Measurements from ENCODE around the gene MOV10L1.
"Not testable (repeated sequence)": the region's sequence is repeated elsewhere in the genome, so short reads cannot be mapped to it uniquely, and the experiment has no call there.

The MOV10L1 gene

DNA sequence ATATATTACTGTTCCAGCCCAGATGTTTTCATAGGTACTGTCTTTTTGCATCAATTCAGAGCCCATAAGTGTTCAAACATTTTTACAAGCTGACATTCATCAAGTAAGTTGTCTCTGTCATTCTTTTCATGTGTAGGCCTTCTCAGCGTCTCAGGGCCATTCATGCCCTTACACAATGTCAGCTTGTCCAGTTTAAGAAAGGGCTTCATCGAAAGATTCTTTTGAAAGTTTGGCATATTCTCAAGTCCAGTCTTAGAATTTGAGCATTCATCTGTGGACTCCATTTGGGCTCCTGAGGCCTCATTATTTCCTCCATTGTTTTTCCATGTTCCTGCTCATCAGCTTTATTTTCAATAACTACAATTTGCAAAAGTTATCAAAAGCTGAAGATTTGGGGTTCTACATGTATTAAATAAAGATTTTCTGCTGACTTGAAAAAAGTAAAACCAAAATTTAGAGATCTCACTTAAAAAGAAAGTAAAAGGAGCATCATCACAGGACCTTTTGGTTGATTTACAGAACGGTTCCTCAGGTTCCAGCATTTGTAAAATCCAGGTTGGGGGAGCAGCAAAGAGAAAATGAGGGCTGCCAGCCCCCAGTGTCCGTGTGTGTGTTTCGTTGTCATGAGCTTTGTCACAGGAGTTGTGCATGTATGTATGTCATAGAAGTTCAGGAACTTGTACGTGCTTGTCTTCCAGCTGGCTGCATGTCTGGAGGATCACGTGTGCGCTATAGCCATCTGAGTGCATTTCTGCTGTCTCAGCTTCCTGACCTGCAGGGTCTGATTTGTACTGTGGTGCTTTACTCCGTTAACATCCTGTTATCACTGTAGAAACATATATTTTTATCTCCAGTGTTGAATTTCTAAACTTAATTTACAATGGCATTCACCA is 15.6 kb downstream of the MOV10L1 start:
- peak; percentile 61 for DNase-seq

DNA sequence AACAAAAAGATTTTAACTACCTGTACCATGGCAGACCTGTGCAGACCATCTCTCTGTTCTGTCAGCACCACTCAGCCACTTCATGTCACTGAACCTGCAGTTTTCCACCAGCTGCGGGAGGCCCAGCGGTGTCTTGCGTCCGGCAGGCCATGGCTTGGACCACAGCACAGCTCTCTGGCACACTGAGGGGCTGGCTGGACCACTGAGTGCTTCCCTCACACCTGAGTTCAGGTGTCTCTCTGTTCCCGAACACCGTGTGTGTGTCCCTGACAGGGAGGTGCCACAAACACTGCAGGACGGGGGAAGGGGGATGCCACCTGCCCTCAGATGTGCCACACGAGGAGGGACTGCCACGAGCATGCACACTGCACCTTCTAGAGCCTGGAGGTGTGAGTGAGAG is 17.7 kb downstream of the MOV10L1 start:
- DNase-seq = no peak

DNA sequence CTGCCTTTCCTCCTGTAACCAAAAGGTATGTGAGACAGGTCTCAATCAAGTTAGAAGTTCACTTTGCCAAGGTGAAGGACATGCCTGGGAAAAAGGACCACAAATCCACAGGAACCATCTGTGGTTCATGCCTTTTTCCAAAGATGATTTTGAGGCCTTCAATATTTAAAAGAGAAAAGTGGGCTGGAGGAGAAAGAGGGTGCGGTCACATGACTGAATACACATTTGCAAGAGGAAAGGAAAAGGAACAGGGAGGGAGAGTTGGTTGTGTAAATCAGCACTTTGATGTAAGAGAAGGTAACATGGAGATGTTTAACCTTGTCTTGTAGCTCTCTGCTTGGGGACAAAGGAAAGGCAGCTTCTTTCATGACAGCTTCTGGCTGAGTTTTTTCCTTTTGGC is 21.2 kb downstream of the MOV10L1 start:
- no peak for DNase-seq

DNA sequence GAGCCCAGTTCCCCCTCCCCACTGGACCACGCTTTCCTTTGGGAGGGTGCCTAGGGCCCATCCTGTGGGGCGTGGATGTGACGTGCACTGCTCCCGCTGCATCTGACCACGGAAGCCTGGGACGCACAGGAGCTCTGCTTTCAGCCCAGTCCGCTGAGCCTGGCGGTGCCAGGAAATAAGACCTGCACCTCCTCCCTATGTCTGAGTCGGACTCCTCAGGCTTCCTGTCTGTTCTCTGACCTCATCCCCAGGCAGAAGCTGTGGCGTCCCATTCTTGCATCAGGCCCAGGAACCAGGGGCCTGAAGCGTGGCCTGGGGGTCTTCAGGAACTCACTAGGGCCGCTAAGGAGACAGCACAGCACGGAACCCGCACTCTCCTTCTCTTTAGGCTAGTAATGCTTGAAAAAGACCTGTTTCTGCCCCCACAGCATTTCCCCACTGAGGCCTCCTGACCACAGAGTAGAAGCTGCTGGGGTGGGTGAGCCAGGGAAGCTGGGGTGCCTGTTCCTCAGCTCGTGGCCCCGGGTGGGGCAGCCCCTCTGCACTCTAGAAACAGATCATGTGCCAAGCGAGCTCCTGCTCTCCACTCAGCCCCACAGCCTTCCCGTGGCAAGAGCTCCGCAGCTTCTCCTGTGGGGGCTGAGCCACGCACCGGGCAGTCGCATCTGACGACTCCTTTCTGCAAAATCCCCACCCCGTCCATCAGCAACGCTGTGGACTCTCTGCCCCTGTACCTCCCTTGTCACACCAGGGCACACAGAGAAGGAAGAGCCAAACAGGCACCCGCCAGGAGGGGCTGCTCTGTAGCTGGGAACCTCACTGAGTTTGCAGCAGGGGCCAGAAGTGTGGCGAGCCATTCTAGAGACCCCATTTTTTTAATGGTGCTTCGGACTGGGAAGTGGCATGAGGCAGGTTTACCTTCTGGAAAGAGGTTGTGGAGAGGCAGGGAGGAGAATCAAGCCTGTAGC is 22.6 kb downstream of the MOV10L1 start:
- peak; percentile 77 for DNase-seq

GRCh38 chr22:50114221-50115021 is 24.6 kb downstream of the MOV10L1 start:
- peak; percentile 80 for DNase-seq

DNA sequence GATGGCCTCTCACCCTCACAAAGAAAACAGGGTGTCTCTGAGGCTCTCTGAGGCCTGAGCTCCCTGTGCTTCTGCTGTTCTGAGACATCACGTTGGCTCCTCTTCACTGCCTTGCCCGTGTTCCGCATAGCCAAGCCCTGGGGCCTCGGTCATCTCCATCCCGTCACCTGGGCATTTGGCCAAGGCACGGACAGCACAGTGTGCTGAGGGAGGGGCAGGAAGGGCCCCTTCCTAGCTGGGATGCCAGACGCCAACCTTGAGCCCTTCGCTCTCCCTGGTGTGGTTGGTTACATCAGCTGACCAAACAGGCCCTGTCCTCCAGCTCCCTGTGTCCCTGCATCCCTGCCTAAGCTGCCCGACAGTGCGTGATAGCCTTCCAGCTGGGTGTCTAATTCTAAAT is 25.9 kb downstream of the MOV10L1 start:
- no peak for DNase-seq

DNA sequence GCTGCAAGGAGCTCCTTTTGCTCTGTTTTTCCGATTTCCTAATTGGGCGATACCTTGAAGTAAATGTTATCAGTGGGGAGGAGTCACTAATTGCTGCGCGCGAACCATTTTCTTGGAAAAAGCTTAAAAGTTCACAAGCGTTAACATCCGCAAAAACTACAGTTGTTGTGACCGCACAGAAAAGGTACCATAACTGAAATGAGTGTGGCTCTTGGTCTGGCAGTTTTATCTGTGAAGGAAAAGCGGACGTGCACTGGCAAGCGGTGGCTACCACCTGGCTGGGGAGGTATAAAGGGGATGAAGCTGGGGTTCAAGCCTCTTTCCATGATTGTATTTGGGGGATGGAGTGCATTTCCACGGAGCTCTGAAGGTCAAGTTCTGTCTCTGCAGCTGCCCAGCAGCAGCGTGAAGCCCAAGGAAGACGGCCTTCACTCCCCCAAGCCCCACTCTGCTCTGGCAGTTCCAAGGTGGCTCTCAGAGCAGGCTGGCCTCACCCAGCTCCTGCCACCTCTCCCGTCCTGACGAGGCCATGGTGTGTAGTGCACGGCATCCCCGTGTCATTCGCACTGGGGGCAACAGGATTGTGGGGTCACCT is 27.5 kb downstream of the MOV10L1 start:
- DNase-seq = no peak

DNA sequence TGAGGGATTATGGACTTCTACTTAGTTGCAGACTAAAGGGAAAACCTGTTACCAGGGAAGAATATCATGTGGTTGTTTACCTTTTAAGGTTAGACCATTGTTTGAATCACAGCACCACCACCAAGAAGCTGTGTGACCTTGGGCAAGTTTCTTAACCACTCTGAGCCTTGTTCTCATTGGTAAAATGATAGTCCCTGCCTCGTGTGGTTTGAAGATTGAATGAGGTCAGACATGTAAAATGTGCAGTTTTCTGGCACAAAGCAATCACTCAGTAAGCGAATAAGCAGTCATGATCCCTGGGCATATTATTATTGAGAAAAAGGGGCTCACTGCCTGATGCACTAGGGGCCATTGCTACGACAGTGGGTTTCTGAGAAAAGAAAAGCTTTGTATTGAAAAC is 28.3 kb downstream of the MOV10L1 start:
- DNase-seq = peak; percentile 22

DNA sequence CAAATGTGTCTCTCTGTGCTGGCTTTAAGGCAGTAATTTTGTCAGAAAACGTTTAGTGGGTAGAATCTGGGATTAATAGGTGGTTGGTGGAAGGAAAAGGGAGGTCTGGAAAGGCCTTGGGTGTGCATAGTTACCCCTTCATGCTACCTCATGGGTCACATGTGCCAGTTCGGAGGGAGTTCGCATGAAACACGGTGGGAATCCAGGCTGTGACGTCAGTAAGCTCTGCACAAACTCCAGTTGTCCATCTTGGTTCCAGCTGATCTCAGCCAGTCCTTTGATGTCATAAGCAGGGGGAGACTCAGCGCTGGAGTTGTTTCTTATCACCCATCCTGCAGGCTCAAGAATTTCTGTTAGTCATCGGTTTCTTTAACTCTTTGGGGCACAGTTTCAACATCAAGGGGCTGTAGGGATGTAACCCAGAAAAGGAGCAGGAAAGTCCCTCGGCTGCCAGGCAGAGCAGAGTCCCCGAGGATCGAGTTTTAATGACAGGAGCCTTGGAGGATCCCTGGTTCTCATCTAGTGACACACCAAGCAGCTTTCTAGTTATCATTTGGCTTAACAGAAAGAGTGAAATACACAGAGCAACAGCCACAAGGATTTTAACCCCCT is 28.9 kb downstream of the MOV10L1 start:
- peak; percentile 72 for DNase-seq

DNA sequence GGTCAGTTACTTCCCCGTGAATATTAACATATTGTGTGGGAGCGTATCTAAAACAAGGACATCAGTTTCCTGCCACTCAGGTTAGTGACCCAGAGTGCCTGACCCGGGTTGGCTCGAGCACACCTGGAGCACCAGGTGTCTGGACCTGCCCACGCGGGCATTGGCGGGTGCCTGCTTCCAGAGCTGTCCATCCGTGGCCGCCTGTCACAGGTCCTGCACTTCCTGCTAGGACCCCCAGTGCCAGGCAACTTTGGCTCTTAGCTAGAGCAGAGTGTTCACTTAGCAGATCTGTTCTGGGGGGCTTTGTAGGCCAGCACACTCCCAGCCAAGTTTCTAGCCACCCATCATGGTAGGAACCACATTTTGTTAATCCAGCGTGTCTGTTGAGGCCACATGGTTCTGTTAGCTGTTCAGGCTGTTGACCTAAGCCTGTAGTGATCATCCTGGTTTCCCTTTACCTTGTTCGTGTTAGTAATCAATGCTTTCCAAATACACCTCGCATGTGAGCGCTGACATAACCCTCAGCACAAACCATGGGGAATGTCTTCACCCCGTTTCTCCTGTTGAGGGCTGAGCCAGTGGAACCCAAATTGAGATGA is 29.5 kb downstream of the MOV10L1 start:
- DNase-seq = no peak

DNA sequence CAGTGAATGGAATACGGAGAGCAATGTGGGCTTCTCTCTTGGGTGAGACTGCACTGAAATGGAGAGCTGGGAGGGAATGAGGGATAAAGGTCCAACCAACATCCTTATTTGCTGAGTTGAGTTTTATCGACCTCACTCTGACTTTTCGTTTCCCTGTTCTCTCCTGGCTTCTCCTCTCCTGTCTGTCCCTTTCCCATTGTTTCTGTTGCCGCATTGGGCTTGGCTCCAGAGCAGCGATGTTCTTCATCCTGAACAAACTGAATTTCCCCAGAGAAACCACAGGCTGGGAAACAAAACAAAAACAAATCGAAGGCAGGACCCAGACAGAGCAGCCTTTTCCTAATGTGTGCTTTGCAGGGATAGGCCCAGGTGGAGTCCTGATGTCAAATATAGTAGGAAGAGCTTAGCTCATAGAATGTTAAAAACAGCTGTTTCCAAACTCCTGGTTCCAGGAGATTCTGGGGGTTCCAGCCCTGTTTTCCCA is 30.0 kb downstream of the MOV10L1 start:
- DNase-seq = no peak

GRCh38 chr22:50121202-50121740 is 31.5 kb downstream of the MOV10L1 start:
- no peak for DNase-seq

- no peak for DNase-seq
Observed at GRCh38 chr22:50123119-50123518, 33.3 kb downstream of the MOV10L1 start.

GRCh38 chr22:50125029-50125428 is 35.2 kb downstream of the MOV10L1 start:
- DNase-seq = no peak

DNA sequence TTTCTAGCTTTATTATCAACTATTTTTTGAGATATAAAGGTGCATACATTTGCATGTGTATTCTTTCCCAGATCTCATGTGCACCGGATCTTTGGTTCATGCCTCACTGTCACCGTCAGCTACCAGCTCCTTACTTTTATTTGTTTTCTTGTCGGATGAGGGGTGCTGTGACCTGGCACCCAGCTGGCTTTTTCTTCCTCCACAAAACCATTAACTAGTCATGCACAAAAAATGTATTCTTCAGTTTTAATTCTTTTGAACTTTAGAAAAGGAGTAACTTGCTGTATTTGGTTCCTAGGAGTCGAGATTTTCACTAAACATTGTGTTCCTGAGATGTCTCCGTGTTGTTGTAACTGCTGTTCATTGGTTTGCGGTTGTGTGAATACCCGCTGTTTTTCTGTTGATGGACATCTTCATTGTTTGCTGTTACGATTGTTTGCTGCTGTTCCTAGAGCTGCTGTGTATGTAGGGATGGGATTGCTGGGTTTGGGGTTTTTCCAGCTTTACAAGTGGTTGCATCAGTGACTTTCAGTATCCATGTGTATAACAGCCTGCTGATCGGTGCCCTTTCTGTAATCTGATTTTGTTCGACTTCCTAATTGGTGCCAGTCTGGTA is 39.4 kb downstream of the MOV10L1 start:
- peak; percentile 62 for DNase-seq

DNA sequence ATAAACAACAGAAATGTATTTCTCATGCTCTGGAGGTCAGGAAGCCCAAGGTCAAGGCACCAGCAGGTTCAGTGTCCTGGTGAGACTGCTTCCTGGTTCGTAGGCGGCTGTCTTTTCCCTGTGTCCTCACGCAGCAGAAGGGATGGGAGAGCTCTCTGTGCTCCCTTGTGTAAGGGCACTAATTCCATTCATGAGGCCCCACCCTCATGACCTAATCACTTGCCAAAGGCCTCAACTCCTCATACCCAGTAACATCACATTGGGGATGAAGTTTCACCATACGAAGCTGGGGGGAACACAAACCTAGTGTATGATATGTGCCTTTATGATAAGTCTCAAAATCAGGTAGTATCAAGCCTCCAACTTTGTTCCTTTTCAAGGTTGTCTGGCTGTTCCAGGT is 42.1 kb downstream of the MOV10L1 start:
- no peak for DNase-seq

DNA sequence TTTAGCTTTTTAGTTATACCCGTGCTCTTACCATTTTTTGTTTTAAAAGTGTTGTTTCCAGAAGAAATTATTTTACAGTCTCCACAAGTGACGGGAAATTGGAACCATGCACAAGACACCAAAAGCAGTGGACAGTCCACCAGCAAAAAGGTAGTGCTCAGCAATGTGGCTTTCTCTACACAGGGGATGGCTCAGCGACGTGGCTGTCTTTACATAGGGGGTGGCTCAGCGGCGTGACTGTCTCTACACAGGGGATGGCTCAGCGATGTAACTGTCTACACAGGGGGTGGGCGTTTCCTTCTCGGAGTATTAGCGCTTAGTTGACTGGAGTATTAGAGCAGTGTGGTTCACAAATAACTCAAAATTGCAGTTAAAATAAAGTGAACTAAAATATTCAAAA is 44.7 kb downstream of the MOV10L1 start:
- no peak for DNase-seq

DNA sequence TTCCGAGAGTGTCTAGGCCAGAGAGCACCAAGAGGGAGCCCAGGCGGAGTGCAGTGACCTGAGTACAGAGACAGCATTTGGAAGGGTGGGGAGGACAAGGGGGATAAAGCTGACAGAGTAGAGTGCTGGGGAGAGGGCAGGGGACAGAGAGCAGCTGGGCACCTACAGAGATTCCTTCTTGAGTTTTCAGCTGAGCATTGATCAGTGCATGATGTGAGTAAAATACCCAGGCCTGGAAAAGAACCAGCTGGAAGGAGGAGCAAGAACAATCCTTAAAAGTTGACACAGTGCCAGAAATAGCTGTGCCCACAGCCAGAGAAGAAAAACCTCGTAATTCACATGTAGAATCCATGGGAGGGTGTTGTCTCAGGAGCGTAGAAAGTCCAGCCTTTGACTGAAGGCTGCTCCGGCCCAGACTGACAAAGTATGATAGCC is 46.8 kb downstream of the MOV10L1 start:
- peak; percentile 24 for DNase-seq

GRCh38 chr22:50137277-50137676 is 47.5 kb downstream of the MOV10L1 start:
- not testable (repeated sequence) for DNase-seq

DNA sequence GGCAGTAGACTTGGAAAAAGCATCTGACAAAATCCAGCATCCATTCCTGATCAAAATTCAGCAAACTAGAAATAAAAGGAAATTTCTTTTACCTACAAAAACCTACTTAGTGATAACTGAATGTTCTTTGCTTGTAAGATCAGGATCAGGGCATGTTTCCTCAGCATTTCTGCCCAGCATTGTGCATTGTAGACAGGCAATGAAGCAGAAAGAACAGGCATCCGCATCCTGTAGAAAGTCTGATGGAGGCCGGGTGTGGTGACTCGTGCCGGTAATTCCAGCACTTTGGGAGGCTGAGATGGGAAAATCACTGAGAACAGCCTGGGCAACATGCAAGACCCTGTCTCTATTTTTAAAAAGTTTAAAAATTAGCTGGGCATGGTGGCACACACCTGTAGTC is 48.2 kb downstream of the MOV10L1 start:
- no peak for DNase-seq
